ENCODE results near the gene SLC2A9.

- TF ChIP-seq POLR2A (IDR thresholded peaks at IDR 0.05; ENCODE audit: low read length) (no peak), GATA1 (IDR thresholded peaks at IDR 0.05; ENCODE audit: low read depth, low read length) (no peak)
Observed at GRCh38 chr4:9782136-9782436, 239.2 kb downstream of the SLC2A9 start.

Measured in erythroblast (primary cell).